Measurements from ENCODE around the gene TIPIN. TPM values are rescaled to one million over a fixed set of nuclear protein-coding genes. Genes with fewer than 3 reads are reported as not detected.
A peak's percentile ranks its signal among the peaks of the same experiment; 100 is the strongest.

TIPIN gene
- total RNA-seq, 1 experiment from 2014 or later: 22.2 TPM

DNA sequence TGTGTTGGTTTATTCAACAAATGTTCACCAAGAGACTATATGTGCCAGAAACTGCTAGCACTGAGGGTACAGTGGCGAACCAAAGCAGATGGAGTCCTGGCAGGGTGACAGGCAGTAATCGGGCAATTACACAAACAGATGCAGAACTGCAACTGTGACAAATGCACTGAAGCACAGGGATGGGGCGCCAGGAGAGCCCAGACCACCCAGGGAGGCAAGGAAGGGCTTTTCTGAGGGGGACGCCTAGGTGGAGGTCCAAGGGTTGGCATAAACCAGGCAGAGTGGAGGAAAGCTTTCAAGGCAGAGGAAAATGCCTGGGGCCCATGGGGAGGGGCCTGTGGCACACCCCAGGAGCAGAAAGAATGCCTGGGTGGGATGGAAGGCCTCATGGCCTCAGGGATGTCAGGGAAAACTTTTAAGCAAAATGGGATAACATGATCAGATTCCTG, 57.7 kb downstream of the TIPIN start:
- H3K27ac Mint-ChIP-seq: peak overlapping the region; percentile 58
- H3K27me3 Mint-ChIP-seq (ENCODE audit: low read depth): no peaks in the 10 kb centered on the region
- ATAC-seq: no peak
- POLR2A ChIA-PET: interaction anchor here (0.6 kb wide), 1 partner anchor 1259 kb away, joined by 4 read pairs; no protein-coding TSS in a partner anchor
- CTCF ChIA-PET: no interaction called here
- peaks cover 37% of the 10 kb centered on the region for H3K4me1 Mint-ChIP-seq
- no peak overlapping the region for H3K4me3 Mint-ChIP-seq
- H3K36me3 Mint-ChIP-seq: peaks cover 14% of the 10 kb centered on the region; the same call in 1 of the 2 replicates
- H3K9me3 Mint-ChIP-seq: no peaks in the 10 kb centered on the region
- TF ChIP-seq, protein P1, sequence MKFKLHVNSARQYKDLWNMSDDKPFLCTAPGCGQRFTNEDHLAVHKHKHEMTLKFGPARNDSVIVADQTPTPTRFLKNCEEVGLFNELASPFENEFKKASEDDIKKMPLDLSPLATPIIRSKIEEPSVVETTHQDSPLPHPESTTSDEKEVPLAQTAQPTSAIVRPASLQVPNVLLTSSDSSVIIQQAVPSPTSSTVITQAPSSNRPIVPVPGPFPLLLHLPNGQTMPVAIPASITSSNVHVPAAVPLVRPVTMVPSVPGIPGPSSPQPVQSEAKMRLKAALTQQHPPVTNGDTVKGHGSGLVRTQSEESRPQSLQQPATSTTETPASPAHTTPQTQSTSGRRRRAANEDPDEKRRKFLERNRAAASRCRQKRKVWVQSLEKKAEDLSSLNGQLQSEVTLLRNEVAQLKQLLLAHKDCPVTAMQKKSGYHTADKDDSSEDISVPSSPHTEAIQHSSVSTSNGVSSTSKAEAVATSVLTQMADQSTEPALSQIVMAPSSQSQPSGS (CRISPR knock-in tag; IDR thresholded peaks at IDR 0.05; ENCODE audit: borderline replicate concordance, low read depth): no peak
- no peak for TF ChIP-seq EMX1 (CRISPR knock-in tag; IDR thresholded peaks at IDR 0.05)
- no peak for TF ChIP-seq ZNF416 (CRISPR knock-in tag; IDR thresholded peaks at IDR 0.05)
- TF ChIP-seq ESRRA (CRISPR knock-in tag; IDR thresholded peaks at IDR 0.05; ENCODE audit: borderline replicate concordance): no peak
- TF ChIP-seq NR1H2 (CRISPR knock-in tag; IDR thresholded peaks at IDR 0.05): no peak
- no peak for TF ChIP-seq HMGA2 (CRISPR knock-in tag; IDR thresholded peaks at IDR 0.05)
- TF ChIP-seq SMAD4 (CRISPR knock-in tag; IDR thresholded peaks at IDR 0.05): no peak
- no peak for TF ChIP-seq FOXJ3 (CRISPR knock-in tag; IDR thresholded peaks at IDR 0.05; ENCODE audit: borderline replicate concordance)
- TF ChIP-seq OVOL2 (CRISPR knock-in tag; IDR thresholded peaks at IDR 0.05; ENCODE audit: borderline replicate concordance): no peak
- no peak for TF ChIP-seq TP53 (CRISPR knock-in tag; IDR thresholded peaks at IDR 0.05)
- TF ChIP-seq RELA (CRISPR knock-in tag; IDR thresholded peaks at IDR 0.05; ENCODE audit: borderline replicate concordance): no peak
- no peak for TF ChIP-seq SOX15 (CRISPR knock-in tag; IDR thresholded peaks at IDR 0.05)
- DNase-seq (ENCODE audit: low spot score): no peak

DNA sequence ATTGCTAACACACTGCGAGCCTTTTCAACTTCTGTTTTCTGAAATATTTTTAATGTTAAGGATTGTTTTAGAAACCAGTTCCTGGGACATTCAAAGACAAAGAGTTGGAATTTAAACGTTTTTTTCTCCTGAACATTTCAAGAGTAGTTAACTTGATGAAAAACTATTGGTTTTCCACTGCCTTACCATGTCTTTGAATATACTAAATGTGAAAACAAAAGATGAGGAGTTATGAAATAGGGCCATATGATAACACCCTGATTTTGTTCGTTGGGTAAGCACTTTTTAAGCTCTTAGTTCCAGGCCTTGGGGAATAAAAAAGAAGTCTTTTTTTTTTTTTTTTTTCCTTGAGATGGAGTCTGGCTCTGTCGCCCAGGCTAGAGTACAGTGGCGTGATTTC, 60.3 kb downstream of the TIPIN start:
- peaks cover 12% of the 10 kb centered on the region; the same call in 1 of the 2 replicates for H3K36me3 Mint-ChIP-seq
- no peak overlapping the region for H3K4me3 Mint-ChIP-seq
- POLR2A ChIA-PET: interaction anchor here (0.7 kb wide), 1 partner anchor 22 kb away, joined by 5 read pairs; no protein-coding TSS in a partner anchor
- TF ChIP-seq, protein P2, sequence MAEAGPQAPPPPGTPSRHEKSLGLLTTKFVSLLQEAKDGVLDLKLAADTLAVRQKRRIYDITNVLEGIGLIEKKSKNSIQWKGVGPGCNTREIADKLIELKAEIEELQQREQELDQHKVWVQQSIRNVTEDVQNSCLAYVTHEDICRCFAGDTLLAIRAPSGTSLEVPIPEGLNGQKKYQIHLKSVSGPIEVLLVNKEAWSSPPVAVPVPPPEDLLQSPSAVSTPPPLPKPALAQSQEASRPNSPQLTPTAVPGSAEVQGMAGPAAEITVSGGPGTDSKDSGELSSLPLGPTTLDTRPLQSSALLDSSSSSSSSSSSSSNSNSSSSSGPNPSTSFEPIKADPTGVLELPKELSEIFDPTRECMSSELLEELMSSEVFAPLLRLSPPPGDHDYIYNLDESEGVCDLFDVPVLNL (CRISPR knock-in tag; IDR thresholded peaks at IDR 0.05; ENCODE audit: borderline replicate concordance, low read depth): no peak
- TF ChIP-seq, protein P3, sequence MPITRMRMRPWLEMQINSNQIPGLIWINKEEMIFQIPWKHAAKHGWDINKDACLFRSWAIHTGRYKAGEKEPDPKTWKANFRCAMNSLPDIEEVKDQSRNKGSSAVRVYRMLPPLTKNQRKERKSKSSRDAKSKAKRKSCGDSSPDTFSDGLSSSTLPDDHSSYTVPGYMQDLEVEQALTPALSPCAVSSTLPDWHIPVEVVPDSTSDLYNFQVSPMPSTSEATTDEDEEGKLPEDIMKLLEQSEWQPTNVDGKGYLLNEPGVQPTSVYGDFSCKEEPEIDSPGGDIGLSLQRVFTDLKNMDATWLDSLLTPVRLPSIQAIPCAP (CRISPR knock-in tag; IDR thresholded peaks at IDR 0.05): no peak
- TF ChIP-seq, protein P4, sequence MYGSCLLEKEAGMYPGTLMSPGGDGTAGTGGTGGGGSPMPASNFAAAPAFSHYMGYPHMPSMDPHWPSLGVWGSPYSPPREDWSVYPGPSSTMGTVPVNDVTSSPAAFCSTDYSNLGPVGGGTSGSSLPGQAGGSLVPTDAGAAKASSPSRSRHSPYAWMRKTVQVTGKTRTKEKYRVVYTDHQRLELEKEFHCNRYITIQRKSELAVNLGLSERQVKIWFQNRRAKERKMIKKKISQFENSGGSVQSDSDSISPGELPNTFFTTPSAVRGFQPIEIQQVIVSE (CRISPR knock-in tag; IDR thresholded peaks at IDR 0.05; ENCODE audit: borderline replicate concordance): no peak
- no peak for TF ChIP-seq ZNF138 (CRISPR knock-in tag; conservative IDR thresholded peaks at IDR 0.05)
- TF ChIP-seq FOXP1 (CRISPR knock-in tag; IDR thresholded peaks at IDR 0.05; ENCODE audit: borderline replicate concordance): no peak
- TF ChIP-seq, protein P5, sequence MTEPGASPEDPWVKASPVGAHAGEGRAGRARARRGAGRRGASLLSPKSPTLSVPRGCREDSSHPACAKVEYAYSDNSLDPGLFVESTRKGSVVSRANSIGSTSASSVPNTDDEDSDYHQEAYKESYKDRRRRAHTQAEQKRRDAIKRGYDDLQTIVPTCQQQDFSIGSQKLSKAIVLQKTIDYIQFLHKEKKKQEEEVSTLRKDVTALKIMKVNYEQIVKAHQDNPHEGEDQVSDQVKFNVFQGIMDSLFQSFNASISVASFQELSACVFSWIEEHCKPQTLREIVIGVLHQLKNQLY (CRISPR knock-in tag; IDR thresholded peaks at IDR 0.05): no peak
- no peak for TF ChIP-seq ATF1 (CRISPR knock-in tag; IDR thresholded peaks at IDR 0.05)
- TF ChIP-seq JUN (CRISPR knock-in tag; IDR thresholded peaks at IDR 0.05): no peak
- CTCF ChIA-PET: interaction anchor here (0.7 kb wide), 1 partner anchor 747 kb away, joined by 4 read pairs; no protein-coding TSS in a partner anchor
- H3K27ac Mint-ChIP-seq: no peak overlapping the region
- H3K27me3 Mint-ChIP-seq (ENCODE audit: low read depth): no peaks in the 10 kb centered on the region
- peaks cover 41% of the 10 kb centered on the region for H3K4me1 Mint-ChIP-seq
- ATAC-seq: no peak
- no peak for DNase-seq (ENCODE audit: low spot score)
- H3K9me3 Mint-ChIP-seq: no peaks in the 10 kb centered on the region
